Mesendoderm (in vitro differentiated cells): Measurements from ENCODE around the gene C1QTNF12.
A peak's percentile ranks its signal among the peaks of the same experiment; 100 is the strongest.

ENCODE experiments used
- DNase-seq: peaks from one replicate; pipeline ENCODE4 v3.0.0; 2013
- H2AK5ac ChIP-seq: 2 replicates; pipeline ENCODE4 v1.6.1; 2013; ENCODE audit warnings: low read length, inconsistent platforms
- H2BK120ac ChIP-seq: 2 replicates; pipeline ENCODE4 v1.6.1; 2013; ENCODE audit warnings: low read depth, mild to moderate bottlenecking, low read length, moderate library complexity, mixed read lengths
- H2BK15ac ChIP-seq: replicated peaks from 2 replicates; pipeline ENCODE4 v1.6.1; 2013; ENCODE audit warnings: low read depth, mild to moderate bottlenecking, moderate library complexity
- H2BK5ac ChIP-seq: 2 replicates; pipeline ENCODE4 v1.6.1; 2013; ENCODE audit warnings: low read length, inconsistent platforms
- H3K18ac ChIP-seq: 2 replicates; pipeline ENCODE4 v1.6.1; 2013; ENCODE audit warnings: mild to moderate bottlenecking, low read length, mixed read lengths
- H3K23ac ChIP-seq: one replicate; pipeline ENCODE4 v1.6.1; 2013; ENCODE audit warnings: low read length
- H3K27ac ChIP-seq: 2 replicates; pipeline ENCODE4 v1.5.1; 2013; ENCODE audit warnings: low read depth, mild to moderate bottlenecking, inconsistent platforms, low read length, moderate library complexity
- H3K27me3 ChIP-seq: 2 replicates; pipeline ENCODE4 v1.6.1; 2013; ENCODE audit warnings: low read length, control low read depth, mild to moderate bottlenecking, inconsistent platforms; ENCODE audit not compliant: insufficient read depth, poor library complexity
- H3K36me3 ChIP-seq: 2 replicates; pipeline ENCODE4 v1.6.1; 2013; ENCODE audit warnings: low read length, inconsistent platforms; ENCODE audit not compliant: control insufficient read depth, insufficient read depth
- H3K4ac ChIP-seq: one replicate; pipeline ENCODE4 v1.6.1; 2013; ENCODE audit warnings: low read depth, mild to moderate bottlenecking, low read length, moderate library complexity
- H3K4me1 ChIP-seq: 2 replicates; pipeline ENCODE4 v1.6.1; 2013; ENCODE audit warnings: low read depth, low read length, inconsistent platforms; ENCODE audit not compliant: control insufficient read depth
- H3K4me2 ChIP-seq: 2 replicates; pipeline ENCODE4 v1.6.1; 2013; ENCODE audit warnings: low read length
- H3K4me3 ChIP-seq: 2 replicates; pipeline ENCODE4 v1.5.1; 2013; ENCODE audit warnings: mild to moderate bottlenecking, low read length
- H3K56ac ChIP-seq: one replicate; pipeline ENCODE4 v1.6.1; 2013; ENCODE audit warnings: low read length
- H3K79me1 ChIP-seq: 2 replicates; pipeline ENCODE4 v1.6.1; 2013; ENCODE audit warnings: low read length, inconsistent platforms
- H3K79me2 ChIP-seq: 2 replicates; pipeline ENCODE4 v1.6.1; 2013; ENCODE audit warnings: mild to moderate bottlenecking, low read length; ENCODE audit not compliant: control insufficient read depth, insufficient read depth
- H3K9ac ChIP-seq: 2 replicates; pipeline ENCODE4 v1.6.1; 2013; ENCODE audit warnings: low read length, inconsistent platforms
- H4K5ac ChIP-seq: one replicate; pipeline ENCODE4 v1.6.1; 2013; ENCODE audit warnings: low read length
- H4K8ac ChIP-seq: one replicate; pipeline ENCODE4 v1.6.1; 2013; ENCODE audit warnings: low read depth, mild to moderate bottlenecking, control low read depth, low read length, moderate library complexity
- WGBS: extraction: QIAGEN DNeasy Blood & Tissue Kit; methylation state at CpG from one replicate; pipeline ENCODE4 v1.1.7; 2013; ENCODE audit warnings: low lambda C conversion rate, missing lambda C conversion rate; ENCODE audit not compliant: insufficient coverage; ENCODE audit errors: extremely low coverage; 5-methylcytosine and 5-hydroxymethylcytosine counted together

C1QTNF12 gene

DNA sequence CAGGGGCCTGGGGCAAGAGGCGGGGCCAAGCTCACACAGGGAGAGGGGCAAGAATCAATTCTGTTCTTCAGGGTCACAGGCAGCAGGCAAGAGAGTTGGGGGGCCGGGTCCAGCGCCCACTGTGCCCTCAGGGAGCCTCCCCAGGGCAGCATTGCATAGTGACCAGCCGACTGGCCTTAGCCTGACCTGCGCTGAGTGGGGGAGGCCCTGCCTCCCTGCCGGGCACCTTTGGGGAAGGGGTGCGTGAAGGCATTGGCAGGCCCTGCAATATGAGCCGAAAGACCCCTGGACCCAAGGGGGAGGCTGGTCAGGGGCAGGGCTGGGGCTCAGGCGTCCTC is 45.9 kb upstream of the C1QTNF12 start:
- H3K18ac ChIP-seq, result no peak overlapping the region
- no peaks in the 10 kb centered on the region for H3K79me1 ChIP-seq
- H3K27me3 ChIP-seq, result no peaks in the 10 kb centered on the region
- no peak overlapping the region for H2AK5ac ChIP-seq
- H3K56ac ChIP-seq, result no peak overlapping the region
- WGBS, result no CpG with 5 or more reads among the region's 9 CpGs
- no peak overlapping the region for H4K5ac ChIP-seq
- DNase-seq, result no peak
- H3K23ac ChIP-seq, result no peak overlapping the region
- H2BK120ac ChIP-seq, result no peak overlapping the region
- no peak overlapping the region for H3K9ac ChIP-seq
- H3K36me3 ChIP-seq, result no peaks in the 10 kb centered on the region
- H3K27ac ChIP-seq, result no peak overlapping the region
- no peaks in the 10 kb centered on the region for H3K4me1 ChIP-seq
- H3K4ac ChIP-seq, result no peak overlapping the region
- H3K4me3 ChIP-seq, result no peak overlapping the region
- H2BK15ac ChIP-seq, result no peak overlapping the region
- no peaks in the 10 kb centered on the region for H3K79me2 ChIP-seq
- no peak overlapping the region for H4K8ac ChIP-seq
- H3K4me2 ChIP-seq, result no peak overlapping the region
- no peak overlapping the region for H2BK5ac ChIP-seq

GRCh38 chr1:1291548-1292441 is 45.3 kb upstream of the C1QTNF12 start:
- H3K23ac ChIP-seq, result no peak overlapping the region
- no CpG with 5 or more reads among the region's 45 CpGs for WGBS
- H3K4me3 ChIP-seq, result no peak overlapping the region
- no peak overlapping the region for H3K18ac ChIP-seq
- no peaks in the 10 kb centered on the region for H3K27me3 ChIP-seq
- no peaks in the 10 kb centered on the region for H3K79me1 ChIP-seq
- H4K8ac ChIP-seq, result no peak overlapping the region
- no peak overlapping the region for H3K56ac ChIP-seq
- no peaks in the 10 kb centered on the region for H3K4me1 ChIP-seq
- H3K4ac ChIP-seq, result no peak overlapping the region
- H3K79me2 ChIP-seq, result no peaks in the 10 kb centered on the region
- no peak overlapping the region for H2BK15ac ChIP-seq
- DNase-seq, result peak; percentile 79
- H2AK5ac ChIP-seq, result no peak overlapping the region
- H3K27ac ChIP-seq, result no peak overlapping the region
- H2BK5ac ChIP-seq, result no peak overlapping the region
- H3K9ac ChIP-seq, result no peak overlapping the region
- no peak overlapping the region for H2BK120ac ChIP-seq
- H3K4me2 ChIP-seq, result no peak overlapping the region
- no peak overlapping the region for H4K5ac ChIP-seq
- no peaks in the 10 kb centered on the region for H3K36me3 ChIP-seq

DNA sequence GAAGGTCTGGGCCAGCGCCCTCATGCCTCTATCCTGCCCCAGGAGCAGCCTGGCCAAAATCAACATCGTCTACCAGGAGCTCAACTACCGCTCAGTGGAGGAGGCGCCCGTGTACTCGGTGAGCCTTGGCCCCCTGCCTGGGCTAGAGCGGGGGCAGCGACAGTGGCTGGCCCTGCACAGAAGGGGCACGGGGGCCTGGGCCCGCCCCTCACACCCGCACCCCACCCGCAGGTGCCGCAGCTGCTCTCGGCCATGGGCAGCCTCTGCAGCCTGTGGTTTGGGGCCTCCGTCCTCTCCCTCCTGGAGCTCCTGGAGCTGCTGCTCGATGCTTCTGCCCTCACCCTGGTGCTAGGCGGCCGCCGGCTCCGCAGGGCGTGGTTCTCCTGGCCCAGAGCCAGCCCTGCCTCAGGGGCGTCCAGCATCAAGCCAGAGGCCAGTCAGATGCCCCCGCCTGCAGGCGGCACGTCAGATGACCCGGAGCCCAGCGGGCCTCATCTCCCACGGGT is 44.6 kb upstream of the C1QTNF12 start:
- Histone ChIP-seq H3K79me2 (no peaks in the 10 kb centered on the region), H3K4me1 (no peaks in the 10 kb centered on the region), H3K79me1 (no peaks in the 10 kb centered on the region), H3K18ac (no peak overlapping the region), H2AK5ac (no peak overlapping the region), H3K27me3 (no peaks in the 10 kb centered on the region), H2BK5ac (no peak overlapping the region), H3K4ac (no peak overlapping the region), H3K23ac (no peak overlapping the region), H3K4me2 (no peak overlapping the region), H4K5ac (no peak overlapping the region), H3K9ac (no peak overlapping the region), H3K4me3 (no peak overlapping the region), H3K36me3 (no peaks in the 10 kb centered on the region), H2BK15ac (no peak overlapping the region), H2BK120ac (no peak overlapping the region), H3K56ac (no peak overlapping the region), H4K8ac (no peak overlapping the region), H3K27ac (no peak overlapping the region)
- DNase-seq, result no peak
- WGBS, result no CpG with 5 or more reads among the region's 28 CpGs

DNA sequence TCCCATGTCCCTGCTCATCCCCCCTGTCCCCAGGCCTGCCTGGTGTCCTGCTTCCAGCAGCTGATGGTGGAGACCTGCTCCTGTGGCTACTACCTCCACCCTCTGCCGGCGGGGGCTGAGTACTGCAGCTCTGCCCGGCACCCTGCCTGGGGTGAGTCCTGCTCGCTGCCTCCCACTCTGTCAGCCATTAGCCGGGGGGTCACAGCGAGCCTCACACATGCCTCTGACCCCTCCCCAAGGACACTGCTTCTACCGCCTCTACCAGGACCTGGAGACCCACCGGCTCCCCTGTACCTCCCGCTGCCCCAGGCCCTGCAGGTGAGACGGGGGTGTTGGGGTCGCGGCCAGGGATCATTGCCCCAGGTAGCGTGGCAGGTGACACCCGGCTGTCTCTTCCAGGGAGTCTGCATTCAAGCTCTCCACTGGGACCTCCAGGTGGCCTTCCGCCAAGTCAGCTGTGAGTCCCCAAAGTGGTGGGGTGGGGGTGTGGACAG is 43.8 kb upstream of the C1QTNF12 start:
- peak; percentile 82 for DNase-seq
- H2AK5ac ChIP-seq, result no peak overlapping the region
- no peaks in the 10 kb centered on the region for H3K27me3 ChIP-seq
- H3K4me2 ChIP-seq, result no peak overlapping the region
- H4K5ac ChIP-seq, result no peak overlapping the region
- no peak overlapping the region for H3K18ac ChIP-seq
- WGBS, result no CpG with 5 or more reads among the region's 15 CpGs
- H3K4ac ChIP-seq, result no peak overlapping the region
- H3K27ac ChIP-seq, result no peak overlapping the region
- H3K4me3 ChIP-seq, result no peak overlapping the region
- H3K36me3 ChIP-seq, result no peaks in the 10 kb centered on the region
- no peak overlapping the region for H3K9ac ChIP-seq
- H3K4me1 ChIP-seq, result no peaks in the 10 kb centered on the region
- no peak overlapping the region for H3K23ac ChIP-seq
- no peak overlapping the region for H3K56ac ChIP-seq
- H3K79me2 ChIP-seq, result no peaks in the 10 kb centered on the region
- no peaks in the 10 kb centered on the region for H3K79me1 ChIP-seq
- H2BK5ac ChIP-seq, result no peak overlapping the region
- no peak overlapping the region for H4K8ac ChIP-seq
- H2BK120ac ChIP-seq, result no peak overlapping the region
- H2BK15ac ChIP-seq, result no peak overlapping the region

- Histone ChIP-seq H2AK5ac (no peak overlapping the region), H3K79me1 (no peaks in the 10 kb centered on the region), H2BK5ac (no peak overlapping the region), H3K36me3 (no peaks in the 10 kb centered on the region), H3K9ac (no peak overlapping the region), H3K18ac (no peak overlapping the region), H3K4me2 (no peak overlapping the region), H2BK120ac (no peak overlapping the region), H3K56ac (no peak overlapping the region), H3K4me3 (no peak overlapping the region), H2BK15ac (no peak overlapping the region), H4K5ac (no peak overlapping the region), H3K4me1 (no peaks in the 10 kb centered on the region), H3K27ac (no peak overlapping the region), H4K8ac (no peak overlapping the region), H3K4ac (no peak overlapping the region), H3K23ac (no peak overlapping the region), H3K79me2 (no peaks in the 10 kb centered on the region), H3K27me3 (no peaks in the 10 kb centered on the region)
- DNase-seq, result no peak
- no CpG with 5 or more reads among the region's 46 CpGs for WGBS
Measured at GRCh38 chr1:1287288-1288110, 41.0 kb upstream of the C1QTNF12 start.
